ENCODE results near the gene LRRC63. TPM values are rescaled to one million over a fixed set of nuclear protein-coding genes. Genes with fewer than 3 reads are reported as not detected.

Gene LRRC63
- total RNA-seq, 1 donor from 2014 or later, result not detected

GRCh38 chr13:46320406-46320805 is 108.7 kb downstream of the LRRC63 start:
- Mint-ChIP-seq H3K4me3 (ENCODE audit: unreplicated experiment) (no peak overlapping the region), H3K9me3 (ENCODE audit: unreplicated experiment) (no peaks in the 10 kb centered on the region), H3K36me3 (ENCODE audit: low read depth, unreplicated experiment) (peaks cover 1% of the 10 kb centered on the region), H3K27ac (ENCODE audit: unreplicated experiment) (no peak overlapping the region), H3K27me3 (ENCODE audit: unreplicated experiment) (peaks cover 1% of the 10 kb centered on the region), H3K4me1 (ENCODE audit: unreplicated experiment) (no peaks in the 10 kb centered on the region)
- DNase-seq (ENCODE audit: low spot score), result no peak
- TF ChIP-seq CTCF (IDR thresholded peaks at IDR 0.05; ENCODE audit: unreplicated experiment), result no peak

GRCh38 chr13:46320821-46321220 is 109.1 kb downstream of the LRRC63 start:
- Mint-ChIP-seq H3K36me3 (ENCODE audit: low read depth, unreplicated experiment) (no peaks in the 10 kb centered on the region), H3K27me3 (ENCODE audit: unreplicated experiment) (peaks cover 1% of the 10 kb centered on the region), H3K4me3 (ENCODE audit: unreplicated experiment) (no peak overlapping the region), H3K27ac (ENCODE audit: unreplicated experiment) (no peak overlapping the region), H3K4me1 (ENCODE audit: unreplicated experiment) (no peaks in the 10 kb centered on the region), H3K9me3 (ENCODE audit: unreplicated experiment) (no peaks in the 10 kb centered on the region)
- no peak for TF ChIP-seq CTCF (IDR thresholded peaks at IDR 0.05; ENCODE audit: unreplicated experiment)
- DNase-seq (ENCODE audit: low spot score), result no peak

- Mint-ChIP-seq H3K4me3 (ENCODE audit: unreplicated experiment) (no peak overlapping the region), H3K36me3 (ENCODE audit: low read depth, unreplicated experiment) (no peaks in the 10 kb centered on the region), H3K9me3 (ENCODE audit: unreplicated experiment) (no peaks in the 10 kb centered on the region), H3K27ac (ENCODE audit: unreplicated experiment) (no peak overlapping the region), H3K27me3 (ENCODE audit: unreplicated experiment) (peaks cover under 1% of the 10 kb centered on the region), H3K4me1 (ENCODE audit: unreplicated experiment) (no peaks in the 10 kb centered on the region)
- peak; percentile 69 for TF ChIP-seq CTCF (IDR thresholded peaks at IDR 0.05; ENCODE audit: unreplicated experiment)
- peak; percentile 52 for DNase-seq (ENCODE audit: low spot score)
These were observed 109.9 kb downstream of the LRRC63 start for GRCh38 chr13:46321494-46322225.

GRCh38 chr13:46324976-46325375 is 113.2 kb downstream of the LRRC63 start:
- H3K27ac Mint-ChIP-seq (ENCODE audit: unreplicated experiment), result no peak overlapping the region
- H3K36me3 Mint-ChIP-seq (ENCODE audit: low read depth, unreplicated experiment), result no peaks in the 10 kb centered on the region
- no peak for TF ChIP-seq CTCF (IDR thresholded peaks at IDR 0.05; ENCODE audit: unreplicated experiment)
- H3K27me3 Mint-ChIP-seq (ENCODE audit: unreplicated experiment), result no peaks in the 10 kb centered on the region
- DNase-seq (ENCODE audit: low spot score), result no peak
- no peaks in the 10 kb centered on the region for H3K9me3 Mint-ChIP-seq (ENCODE audit: unreplicated experiment)
- H3K4me3 Mint-ChIP-seq (ENCODE audit: unreplicated experiment), result no peak overlapping the region
- no peaks in the 10 kb centered on the region for H3K4me1 Mint-ChIP-seq (ENCODE audit: unreplicated experiment)

Other genes starting within 250 kb of the LRRC63 start
- 44.9 TPM for gene ZC3H13, start 159.2 kb upstream of the LRRC63 start, total RNA-seq (ENCODE audit: unreplicated experiment)
- gene CPB2, start 106.9 kb upstream of the LRRC63 start, total RNA-seq (ENCODE audit: unreplicated experiment), result not detected
- 11.9 TPM for gene LCP1, start 29.8 kb upstream of the LRRC63 start, total RNA-seq (ENCODE audit: unreplicated experiment)
- 0.31 TPM for gene RUBCNL, start 175.3 kb downstream of the LRRC63 start, total RNA-seq (ENCODE audit: unreplicated experiment)